ENCODE data around the gene CLK3.
A peak's percentile ranks its signal among the peaks of the same experiment; 100 is the strongest.

The CLK3 gene

GRCh38 chr15:74612677-74613076, 3.0 kb upstream of the CLK3 start:
- H3K4me3 ChIP-seq (replicated peaks; ENCODE audit: insufficient read depth, low read length): no peak overlapping the region
- no peak for DNase-seq (ENCODE audit: low read depth in 1 of 2, low spot score in 1 of 2)
- H3K27me3 ChIP-seq (ENCODE audit: insufficient read depth, poor library complexity, severe bottlenecking): no peaks in the 10 kb centered on the region
- TF ChIP-seq CTCF (IDR thresholded peaks at IDR 0.05; ENCODE audit: insufficient read depth, low read length) (no peak), POLR2AphosphoS5 (IDR thresholded peaks at IDR 0.05; ENCODE audit: low read depth) (no peak), GABPA (IDR thresholded peaks at IDR 0.05; ENCODE audit: low read depth) (no peak), SPI1 (IDR thresholded peaks at IDR 0.05; ENCODE audit: borderline replicate concordance, low read depth) (no peak), REST (IDR thresholded peaks at IDR 0.05; ENCODE audit: insufficient replicate concordance, low read depth) (no peak)
- H3K27ac ChIP-seq (replicated peaks): no peak overlapping the region

DNA sequence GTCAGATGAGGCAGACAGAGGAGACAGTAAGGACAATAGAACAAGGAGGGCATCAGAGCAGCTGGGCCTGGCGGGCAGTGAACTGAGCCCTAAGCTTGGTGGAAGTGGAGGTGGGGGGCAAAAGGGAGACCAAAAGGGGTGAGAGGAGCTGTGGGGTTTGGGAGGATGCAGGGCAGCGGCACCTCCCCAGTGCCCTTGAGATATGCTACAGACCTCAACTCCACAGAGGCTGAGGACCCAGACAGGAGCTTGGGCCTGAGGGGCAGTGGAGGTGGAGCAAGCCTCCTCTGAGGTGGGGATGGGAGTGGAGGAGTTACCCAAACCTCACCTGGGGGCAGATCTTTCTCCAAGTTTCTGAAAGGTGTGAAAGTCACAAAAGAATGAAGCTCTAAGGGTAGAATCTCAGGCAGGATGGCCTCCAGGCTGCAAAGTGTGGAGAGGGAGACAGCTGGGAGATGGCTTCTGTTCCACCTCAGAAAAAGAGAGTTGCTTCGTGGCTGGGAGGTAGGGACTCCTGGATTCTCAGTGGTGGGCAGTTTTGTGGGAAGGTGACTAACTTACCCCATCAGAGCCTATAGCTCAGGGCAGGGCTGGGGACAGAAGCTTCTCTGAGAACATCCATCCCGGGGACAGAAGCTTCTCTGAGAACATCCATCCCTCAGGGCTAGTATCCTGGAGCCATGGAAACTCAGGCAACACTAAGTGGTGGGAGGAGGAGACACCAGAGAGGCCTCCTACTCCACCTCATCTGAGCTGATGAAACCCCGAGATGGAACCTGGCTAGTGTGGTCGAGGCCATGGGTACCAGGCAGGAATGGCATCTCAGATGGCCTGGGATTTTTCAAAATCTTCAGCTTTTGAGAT, 2.3 kb upstream of the CLK3 start:
- TF ChIP-seq POLR2AphosphoS5 (IDR thresholded peaks at IDR 0.05; ENCODE audit: low read depth): no peak
- no peak for TF ChIP-seq SPI1 (IDR thresholded peaks at IDR 0.05; ENCODE audit: borderline replicate concordance, low read depth)
- TF ChIP-seq CTCF (IDR thresholded peaks at IDR 0.05; ENCODE audit: insufficient read depth, low read length): no peak
- no peak for TF ChIP-seq GABPA (IDR thresholded peaks at IDR 0.05; ENCODE audit: low read depth)
- TF ChIP-seq REST (IDR thresholded peaks at IDR 0.05; ENCODE audit: insufficient replicate concordance, low read depth): no peak
- H3K4me3 ChIP-seq (replicated peaks; ENCODE audit: insufficient read depth, low read length): no peak overlapping the region
- no peak overlapping the region for H3K27ac ChIP-seq (replicated peaks)
- no peaks in the 10 kb centered on the region for H3K27me3 ChIP-seq (ENCODE audit: insufficient read depth, poor library complexity, severe bottlenecking)
- no peak for DNase-seq (ENCODE audit: low read depth in 1 of 2, low spot score in 1 of 2)

GRCh38 chr15:74613953-74614743, 1.5 kb upstream of the CLK3 start:
- no peaks in the 10 kb centered on the region for H3K27me3 ChIP-seq (ENCODE audit: insufficient read depth, poor library complexity, severe bottlenecking)
- TF ChIP-seq REST (IDR thresholded peaks at IDR 0.05; ENCODE audit: insufficient replicate concordance, low read depth): no peak
- TF ChIP-seq GABPA (IDR thresholded peaks at IDR 0.05; ENCODE audit: low read depth): no peak
- no peak for TF ChIP-seq SPI1 (IDR thresholded peaks at IDR 0.05; ENCODE audit: borderline replicate concordance, low read depth)
- no peak for TF ChIP-seq CTCF (IDR thresholded peaks at IDR 0.05; ENCODE audit: insufficient read depth, low read length)
- no peak for TF ChIP-seq POLR2AphosphoS5 (IDR thresholded peaks at IDR 0.05; ENCODE audit: low read depth)
- DNase-seq (ENCODE audit: low read depth in 1 of 2, low spot score in 1 of 2): no peak
- no peak overlapping the region for H3K27ac ChIP-seq (replicated peaks)
- peak overlapping the region; percentile 84 for H3K4me3 ChIP-seq (replicated peaks; ENCODE audit: insufficient read depth, low read length)

Measured in HL-60 (cell line).